ENCODE measurements around the gene FCAMR.

The FCAMR gene, protein sequence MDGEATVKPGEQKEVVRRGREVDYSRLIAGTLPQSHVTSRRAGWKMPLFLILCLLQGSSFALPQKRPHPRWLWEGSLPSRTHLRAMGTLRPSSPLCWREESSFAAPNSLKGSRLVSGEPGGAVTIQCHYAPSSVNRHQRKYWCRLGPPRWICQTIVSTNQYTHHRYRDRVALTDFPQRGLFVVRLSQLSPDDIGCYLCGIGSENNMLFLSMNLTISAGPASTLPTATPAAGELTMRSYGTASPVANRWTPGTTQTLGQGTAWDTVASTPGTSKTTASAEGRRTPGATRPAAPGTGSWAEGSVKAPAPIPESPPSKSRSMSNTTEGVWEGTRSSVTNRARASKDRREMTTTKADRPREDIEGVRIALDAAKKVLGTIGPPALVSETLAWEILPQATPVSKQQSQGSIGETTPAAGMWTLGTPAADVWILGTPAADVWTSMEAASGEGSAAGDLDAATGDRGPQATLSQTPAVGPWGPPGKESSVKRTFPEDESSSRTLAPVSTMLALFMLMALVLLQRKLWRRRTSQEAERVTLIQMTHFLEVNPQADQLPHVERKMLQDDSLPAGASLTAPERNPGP

DNA sequence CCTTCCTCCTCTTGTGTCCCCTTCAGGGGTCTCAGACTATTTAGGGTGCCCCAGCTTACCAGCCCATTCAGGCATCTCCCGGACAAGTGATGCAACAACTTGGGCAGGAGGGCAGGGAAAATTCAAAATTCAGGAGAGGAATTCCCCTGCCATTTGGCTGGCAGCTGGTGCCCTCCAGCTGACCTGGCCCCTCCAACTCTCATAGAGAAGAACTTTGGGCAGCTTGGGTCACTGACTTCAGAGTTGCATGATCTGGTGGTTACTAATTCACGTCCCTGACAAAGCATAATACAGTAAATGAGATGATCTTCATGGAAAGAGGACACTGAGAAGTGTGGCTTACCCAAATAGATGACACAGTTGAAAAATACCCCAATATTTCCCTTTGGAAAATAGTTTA is at the start of gene FCAMR:
TSS of gene FCAMR (minus strand) at position 15 of the 400 bp plus-strand sequence. CDS start 335 bp downstream, outside the sequence.
- peaks cover 94% of the 10 kb centered on the region for H3K4me1 ChIP-seq (ENCODE audit: low read length)
- no peaks in the 10 kb centered on the region for H4K20me1 ChIP-seq (ENCODE audit: insufficient read depth, low read length)
- no peaks in the 10 kb centered on the region for H3K27me3 ChIP-seq (ENCODE audit: low read depth, low read length)
- no peaks in the 10 kb centered on the region for H3K36me3 ChIP-seq (replicated peaks; ENCODE audit: low read depth, low read length)
- H2AFZ ChIP-seq (ENCODE audit: low read depth, low read length) = no peak within 1 kb of the TSS
- peak within 1 kb of the TSS; percentile 95 for H3K27ac ChIP-seq (ENCODE audit: low read length)
- TF ChIP-seq EZH2phosphoT487 (IDR thresholded peaks at IDR 0.05; ENCODE audit: low read depth) = no peak
- TF ChIP-seq, protein P1, sequence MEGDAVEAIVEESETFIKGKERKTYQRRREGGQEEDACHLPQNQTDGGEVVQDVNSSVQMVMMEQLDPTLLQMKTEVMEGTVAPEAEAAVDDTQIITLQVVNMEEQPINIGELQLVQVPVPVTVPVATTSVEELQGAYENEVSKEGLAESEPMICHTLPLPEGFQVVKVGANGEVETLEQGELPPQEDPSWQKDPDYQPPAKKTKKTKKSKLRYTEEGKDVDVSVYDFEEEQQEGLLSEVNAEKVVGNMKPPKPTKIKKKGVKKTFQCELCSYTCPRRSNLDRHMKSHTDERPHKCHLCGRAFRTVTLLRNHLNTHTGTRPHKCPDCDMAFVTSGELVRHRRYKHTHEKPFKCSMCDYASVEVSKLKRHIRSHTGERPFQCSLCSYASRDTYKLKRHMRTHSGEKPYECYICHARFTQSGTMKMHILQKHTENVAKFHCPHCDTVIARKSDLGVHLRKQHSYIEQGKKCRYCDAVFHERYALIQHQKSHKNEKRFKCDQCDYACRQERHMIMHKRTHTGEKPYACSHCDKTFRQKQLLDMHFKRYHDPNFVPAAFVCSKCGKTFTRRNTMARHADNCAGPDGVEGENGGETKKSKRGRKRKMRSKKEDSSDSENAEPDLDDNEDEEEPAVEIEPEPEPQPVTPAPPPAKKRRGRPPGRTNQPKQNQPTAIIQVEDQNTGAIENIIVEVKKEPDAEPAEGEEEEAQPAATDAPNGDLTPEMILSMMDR (IDR thresholded peaks at IDR 0.05; ENCODE audit: low read depth, low read length) = no peak
- H3K4me2 ChIP-seq (ENCODE audit: low read length) = peak within 1 kb of the TSS; percentile 88
- no peaks in the 10 kb centered on the region for H3K9me3 ChIP-seq (ENCODE audit: insufficient read depth, low read length)
- H3K9ac ChIP-seq (ENCODE audit: low read length) = peak within 1 kb of the TSS; percentile 70
- H3K4me3 ChIP-seq (ENCODE audit: low read length) = peak within 1 kb of the TSS; percentile 54
- no peaks in the 10 kb centered on the region for H3K79me2 ChIP-seq (ENCODE audit: low read length)

DNA sequence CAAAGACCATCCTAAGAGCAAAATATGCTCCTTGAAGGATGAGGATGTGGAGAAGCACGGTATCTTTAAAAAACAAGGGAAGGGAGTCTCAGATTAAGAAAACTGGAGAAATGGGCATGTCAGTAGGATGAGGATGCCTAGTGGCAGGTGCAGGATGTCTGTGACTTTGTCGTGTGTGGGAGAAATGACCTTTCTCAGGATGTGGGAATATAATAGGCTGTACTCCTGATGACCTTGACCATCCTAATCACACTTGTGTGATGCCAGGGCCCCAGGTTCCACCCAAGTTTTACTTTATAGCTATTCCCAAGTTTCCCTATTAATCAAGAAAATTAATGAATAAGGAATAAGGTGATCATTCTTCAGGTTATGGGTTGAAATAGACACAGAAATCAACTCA is 49.4 kb upstream of the FCAMR start:
- no peak overlapping the region for H2AFZ ChIP-seq (ENCODE audit: low read depth, low read length)
- no peak overlapping the region for H3K4me2 ChIP-seq (ENCODE audit: low read length)
- no peaks in the 10 kb centered on the region for H3K79me2 ChIP-seq (ENCODE audit: low read length)
- H3K27me3 ChIP-seq (ENCODE audit: low read depth, low read length) = peaks cover 33% of the 10 kb centered on the region
- no peaks in the 10 kb centered on the region for H3K9me3 ChIP-seq (ENCODE audit: insufficient read depth, low read length)
- no peaks in the 10 kb centered on the region for H4K20me1 ChIP-seq (ENCODE audit: insufficient read depth, low read length)
- no peak overlapping the region for H3K27ac ChIP-seq (ENCODE audit: low read length)
- H3K36me3 ChIP-seq (replicated peaks; ENCODE audit: low read depth, low read length) = no peaks in the 10 kb centered on the region
- TF ChIP-seq EZH2phosphoT487 (IDR thresholded peaks at IDR 0.05; ENCODE audit: low read depth) = no peak
- TF ChIP-seq, protein P1 (IDR thresholded peaks at IDR 0.05; ENCODE audit: low read depth, low read length) = no peak
- H3K4me3 ChIP-seq (ENCODE audit: low read length) = no peak overlapping the region
- H3K4me1 ChIP-seq (ENCODE audit: low read length) = no peaks in the 10 kb centered on the region
- H3K9ac ChIP-seq (ENCODE audit: low read length) = no peak overlapping the region

DNA sequence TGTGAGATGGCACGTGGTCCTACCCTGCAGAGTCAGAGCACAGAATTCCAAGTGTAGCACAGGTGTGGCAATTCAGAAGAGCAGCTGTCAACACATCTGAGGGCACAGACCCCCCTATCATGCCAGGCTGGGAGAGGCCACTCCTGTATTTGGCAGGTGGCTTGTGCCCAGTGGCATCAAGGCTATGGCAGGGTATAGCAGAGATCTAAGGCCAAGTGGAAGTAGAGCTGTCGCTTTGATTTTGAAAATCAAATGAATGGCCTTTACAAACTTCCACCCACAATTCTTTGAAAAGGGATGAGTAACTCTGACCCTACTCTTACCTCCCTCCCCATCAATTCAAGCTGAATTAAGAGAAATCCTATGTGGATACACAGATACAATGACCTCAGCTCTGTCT is 48.9 kb upstream of the FCAMR start:
- TF ChIP-seq, protein P1 (IDR thresholded peaks at IDR 0.05; ENCODE audit: low read depth, low read length) = no peak
- TF ChIP-seq EZH2phosphoT487 (IDR thresholded peaks at IDR 0.05; ENCODE audit: low read depth) = no peak
- Histone ChIP-seq H3K9ac (ENCODE audit: low read length) (no peak overlapping the region), H3K9me3 (ENCODE audit: insufficient read depth, low read length) (no peaks in the 10 kb centered on the region), H3K36me3 (replicated peaks; ENCODE audit: low read depth, low read length) (no peaks in the 10 kb centered on the region), H3K4me1 (ENCODE audit: low read length) (no peaks in the 10 kb centered on the region), H3K27ac (ENCODE audit: low read length) (no peak overlapping the region), H3K27me3 (ENCODE audit: low read depth, low read length) (peaks cover 37% of the 10 kb centered on the region), H3K4me2 (ENCODE audit: low read length) (no peak overlapping the region), H3K79me2 (ENCODE audit: low read length) (no peaks in the 10 kb centered on the region), H4K20me1 (ENCODE audit: insufficient read depth, low read length) (no peaks in the 10 kb centered on the region), H3K4me3 (ENCODE audit: low read length) (no peak overlapping the region), H2AFZ (ENCODE audit: low read depth, low read length) (no peak overlapping the region)

DNA sequence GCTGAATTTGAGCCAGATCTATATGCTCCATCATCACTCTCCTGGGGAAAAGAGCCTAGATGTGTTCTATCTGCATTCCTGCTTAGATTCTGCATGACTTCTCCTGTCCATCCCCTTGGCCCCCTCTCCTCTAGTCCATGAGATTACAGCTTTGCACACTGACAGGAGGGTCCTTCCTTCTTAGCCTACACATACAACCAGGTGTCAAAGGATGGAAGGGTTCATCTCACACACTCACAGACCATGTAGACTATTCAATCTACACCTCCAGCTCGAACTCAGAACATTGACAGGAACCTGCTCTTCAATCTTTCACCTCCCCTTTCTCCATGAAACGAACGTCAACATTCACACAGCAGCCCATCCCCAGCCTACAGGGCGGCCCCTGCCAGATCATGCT is 48.4 kb upstream of the FCAMR start:
- Histone ChIP-seq H3K36me3 (replicated peaks; ENCODE audit: low read depth, low read length) (no peaks in the 10 kb centered on the region), H3K27me3 (ENCODE audit: low read depth, low read length) (peaks cover 40% of the 10 kb centered on the region), H3K4me2 (ENCODE audit: low read length) (no peak overlapping the region), H2AFZ (ENCODE audit: low read depth, low read length) (no peak overlapping the region), H3K9me3 (ENCODE audit: insufficient read depth, low read length) (no peaks in the 10 kb centered on the region), H3K79me2 (ENCODE audit: low read length) (no peaks in the 10 kb centered on the region), H3K9ac (ENCODE audit: low read length) (no peak overlapping the region), H4K20me1 (ENCODE audit: insufficient read depth, low read length) (no peaks in the 10 kb centered on the region), H3K4me3 (ENCODE audit: low read length) (no peak overlapping the region), H3K4me1 (ENCODE audit: low read length) (no peaks in the 10 kb centered on the region), H3K27ac (ENCODE audit: low read length) (no peak overlapping the region)
- TF ChIP-seq, protein P1 (IDR thresholded peaks at IDR 0.05; ENCODE audit: low read depth, low read length) = no peak
- TF ChIP-seq EZH2phosphoT487 (IDR thresholded peaks at IDR 0.05; ENCODE audit: low read depth) = no peak
